ENCODE data around the gene ZNF732.
A peak's percentile ranks its signal among the peaks of the same experiment; 100 is the strongest.
"Not testable (repeated sequence)": the region's sequence is repeated elsewhere in the genome, so short reads cannot be mapped to it uniquely, and the experiment has no call there.

Gene ZNF732

GRCh38 chr4:259240-259639, 46.0 kb downstream of the ZNF732 start:
- TF ChIP-seq CTCF (IDR thresholded peaks at IDR 0.05; ENCODE audit: extremely low read depth, insufficient read depth, missing control alignments): peak; percentile 35
- in situ Hi-C loops (cut with MboI; ENCODE audit: low pct_unique_long_range_greater_than_20kb, low sequenced_read_pairs, unreplicated experiment); DNase-seq (ENCODE audit: low spot score): not testable (repeated sequence)

GRCh38 chr4:256492-256891, 48.8 kb downstream of the ZNF732 start:
- in situ Hi-C loops (cut with MboI; ENCODE audit: low pct_unique_long_range_greater_than_20kb, low sequenced_read_pairs, unreplicated experiment): no loop called here
- TF ChIP-seq CTCF (IDR thresholded peaks at IDR 0.05; ENCODE audit: extremely low read depth, insufficient read depth, missing control alignments): no peak
- DNase-seq (ENCODE audit: low spot score): no peak

GRCh38 chr4:253936-254756, 51.1 kb downstream of the ZNF732 start:
- TF ChIP-seq CTCF (IDR thresholded peaks at IDR 0.05; ENCODE audit: extremely low read depth, insufficient read depth, missing control alignments): no peak
- DNase-seq (ENCODE audit: low spot score): no peak
- in situ Hi-C loops (cut with MboI; ENCODE audit: low pct_unique_long_range_greater_than_20kb, low sequenced_read_pairs, unreplicated experiment): no loop called here

GRCh38 chr4:252065-252601, 53.1 kb downstream of the ZNF732 start:
- no peak for DNase-seq (ENCODE audit: low spot score)
- TF ChIP-seq CTCF (IDR thresholded peaks at IDR 0.05; ENCODE audit: extremely low read depth, insufficient read depth, missing control alignments): no peak
- in situ Hi-C loops (cut with MboI; ENCODE audit: low pct_unique_long_range_greater_than_20kb, low sequenced_read_pairs, unreplicated experiment): no loop called here

- in situ Hi-C loops (cut with MboI; ENCODE audit: low pct_unique_long_range_greater_than_20kb, low sequenced_read_pairs, unreplicated experiment): no loop called here
- TF ChIP-seq CTCF (IDR thresholded peaks at IDR 0.05; ENCODE audit: extremely low read depth, insufficient read depth, missing control alignments): peak; percentile 62
- DNase-seq (ENCODE audit: low spot score): peak; percentile 13
Observed at GRCh38 chr4:244471-244870, 60.8 kb downstream of the ZNF732 start.

- TF ChIP-seq CTCF (IDR thresholded peaks at IDR 0.05; ENCODE audit: extremely low read depth, insufficient read depth, missing control alignments): no peak
- in situ Hi-C loops (cut with MboI; ENCODE audit: low pct_unique_long_range_greater_than_20kb, low sequenced_read_pairs, unreplicated experiment): no loop called here
- no peak for DNase-seq (ENCODE audit: low spot score)
Observed at GRCh38 chr4:243426-243825, 61.8 kb downstream of the ZNF732 start.

All from GM13977 (cell line).